Lower leg skin (tissue), 4 donors: ENCODE data around the gene AUTS2. TPM values are rescaled to one million over a fixed set of nuclear protein-coding genes. Genes with fewer than 3 reads are reported as not detected.

Experiments used
- DNase-seq, 2 donors: peaks; one replicate each; pipeline ENCODE4 v3.0.0-alpha.2; 2019; ENCODE audit warnings: low spot score in 2 of 2
- H3K4me3 ChIP-seq: fragments of 200-600 bp; sonication (generic); 2 replicates; pipeline ENCODE4 v1.5.1; 2017; ENCODE audit warnings: mild to moderate bottlenecking, low read depth; ENCODE audit not compliant: poor library complexity, severe bottlenecking
- POLR2A ChIP-seq, 2 donors: fragments of 450-650 bp; IDR thresholded peaks; one replicate each; pipeline ENCODE4 v1.6.1; 2016 to 2017; ENCODE audit warnings: antibody characterized with exemption in 2 of 2, mild to moderate bottlenecking in 1 of 2, moderate library complexity in 1 of 2
- WGBS, 2 donors: methylation state at CpG; one replicate each; pipeline ENCODE4 v1.1.5; 2018; 5-methylcytosine and 5-hydroxymethylcytosine counted together
- intact Hi-C: fragments of 100-400 bp; cut with DNase I; formaldehyde crosslinking; loops from one replicate; pipeline ENCODE4 v1.15.0; 2023; ENCODE audit warnings: low total_unique reads
- total RNA-seq, 4 donors: library from RNA; depleted of rRNA; stranded (reverse); fragments of >200 nt; gene quantifications; one replicate each; pipeline ENCODE4 v1.1.0, GENCODE V29; 2016
- TF ChIP-seq, protein P1 (sequence below), 3 donors: fragments of 450-650 bp; IDR thresholded peaks; one replicate each; pipeline ENCODE4 v1.5.1; 2016; ENCODE audit warnings: antibody characterized with exemption in 3 of 3, mild to moderate bottlenecking in 3 of 3, moderate library complexity in 2 of 3

AUTS2 gene
- total RNA-seq, 4 donors from 2014 or later, result 30.8 to 41.9 (median 40.5) TPM

DNA sequence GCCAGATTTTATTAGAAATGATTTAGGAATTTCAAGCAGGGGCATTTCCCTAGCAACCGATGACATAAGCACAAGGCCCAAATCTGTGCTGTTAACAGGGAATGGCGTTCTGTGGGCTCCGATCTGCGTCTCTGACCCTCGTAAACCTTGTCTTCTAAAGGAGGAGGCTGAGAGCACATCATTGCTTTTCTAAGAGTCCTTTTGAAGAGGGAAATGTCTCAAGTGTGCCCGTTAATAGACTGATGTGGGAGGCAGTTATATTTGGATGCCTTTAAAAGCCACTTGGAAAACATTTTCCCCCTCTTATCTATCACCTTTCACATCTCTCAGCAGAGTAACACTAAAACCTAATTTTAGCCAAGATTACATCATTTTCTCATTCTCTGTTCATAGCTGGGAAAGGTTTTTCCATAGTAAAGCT, 1109.6 kb downstream of the AUTS2 start:
- WGBS, 2 donors, result 91 to 94% methylated on average over 6 of the region's 6 CpGs
- DNase-seq, result no peak
- TF ChIP-seq, protein P1, sequence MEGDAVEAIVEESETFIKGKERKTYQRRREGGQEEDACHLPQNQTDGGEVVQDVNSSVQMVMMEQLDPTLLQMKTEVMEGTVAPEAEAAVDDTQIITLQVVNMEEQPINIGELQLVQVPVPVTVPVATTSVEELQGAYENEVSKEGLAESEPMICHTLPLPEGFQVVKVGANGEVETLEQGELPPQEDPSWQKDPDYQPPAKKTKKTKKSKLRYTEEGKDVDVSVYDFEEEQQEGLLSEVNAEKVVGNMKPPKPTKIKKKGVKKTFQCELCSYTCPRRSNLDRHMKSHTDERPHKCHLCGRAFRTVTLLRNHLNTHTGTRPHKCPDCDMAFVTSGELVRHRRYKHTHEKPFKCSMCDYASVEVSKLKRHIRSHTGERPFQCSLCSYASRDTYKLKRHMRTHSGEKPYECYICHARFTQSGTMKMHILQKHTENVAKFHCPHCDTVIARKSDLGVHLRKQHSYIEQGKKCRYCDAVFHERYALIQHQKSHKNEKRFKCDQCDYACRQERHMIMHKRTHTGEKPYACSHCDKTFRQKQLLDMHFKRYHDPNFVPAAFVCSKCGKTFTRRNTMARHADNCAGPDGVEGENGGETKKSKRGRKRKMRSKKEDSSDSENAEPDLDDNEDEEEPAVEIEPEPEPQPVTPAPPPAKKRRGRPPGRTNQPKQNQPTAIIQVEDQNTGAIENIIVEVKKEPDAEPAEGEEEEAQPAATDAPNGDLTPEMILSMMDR (IDR thresholded peaks at IDR 0.05), result no peak
- no peak for TF ChIP-seq POLR2A (IDR thresholded peaks at IDR 0.05)
- intact Hi-C loops, result no loop called here
- no peak overlapping the region for H3K4me3 ChIP-seq

DNA sequence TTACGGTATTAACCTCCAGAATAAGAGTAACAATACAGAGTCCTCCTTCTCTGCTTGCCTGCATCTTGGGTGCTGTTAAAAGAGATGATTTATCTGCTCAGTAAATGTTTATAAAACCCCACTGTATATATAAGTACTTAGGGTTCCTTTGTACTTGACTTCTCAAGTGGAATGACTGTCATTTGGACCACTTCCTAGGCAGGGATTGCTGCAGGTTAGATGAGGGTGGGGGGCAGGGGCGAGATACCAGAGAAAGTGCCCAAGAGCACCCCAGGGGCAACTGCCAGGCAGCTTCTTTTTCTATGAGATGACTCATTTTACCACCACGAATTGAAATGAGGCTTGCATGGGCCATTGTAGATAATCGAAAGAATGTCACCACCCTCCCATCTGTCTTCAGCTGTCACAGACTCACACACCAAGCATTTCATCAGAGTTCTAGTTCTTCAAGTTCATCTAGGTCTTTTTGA, 1111.8 kb downstream of the AUTS2 start:
- no peak for TF ChIP-seq POLR2A (IDR thresholded peaks at IDR 0.05)
- TF ChIP-seq, protein P1 (IDR thresholded peaks at IDR 0.05), result no peak
- no peak for DNase-seq
- no peak overlapping the region for H3K4me3 ChIP-seq
- intact Hi-C loops, result no loop called here
- WGBS, 2 donors, result 31 to 39% methylated on average over 4 of the region's 4 CpGs

DNA sequence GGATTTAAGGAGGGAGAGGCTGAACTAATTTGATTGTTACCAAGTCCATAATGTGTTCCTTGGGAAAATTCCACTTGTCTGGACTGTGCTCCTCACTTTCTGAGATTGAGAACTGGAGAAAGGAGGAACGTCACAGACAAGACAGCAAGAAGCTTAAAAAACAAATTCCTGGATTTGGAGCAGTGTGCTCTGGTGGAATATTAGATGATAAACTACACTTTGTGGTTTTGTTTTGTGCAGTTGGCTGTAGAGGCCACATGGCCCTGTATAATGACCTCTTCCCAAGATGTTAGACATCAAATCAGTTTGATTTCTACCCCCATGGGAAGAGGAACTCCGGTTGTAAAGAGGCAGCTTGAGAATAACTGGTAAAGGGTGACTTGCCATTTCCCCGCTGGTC, 1112.4 kb downstream of the AUTS2 start:
- 74 to 77% methylated on average over 3 of the region's 3 CpGs for WGBS, 2 donors
- no peak for DNase-seq
- no peak overlapping the region for H3K4me3 ChIP-seq
- TF ChIP-seq, protein P1 (IDR thresholded peaks at IDR 0.05), result no peak
- TF ChIP-seq POLR2A (IDR thresholded peaks at IDR 0.05), result no peak
- intact Hi-C loops, result no loop called here

DNA sequence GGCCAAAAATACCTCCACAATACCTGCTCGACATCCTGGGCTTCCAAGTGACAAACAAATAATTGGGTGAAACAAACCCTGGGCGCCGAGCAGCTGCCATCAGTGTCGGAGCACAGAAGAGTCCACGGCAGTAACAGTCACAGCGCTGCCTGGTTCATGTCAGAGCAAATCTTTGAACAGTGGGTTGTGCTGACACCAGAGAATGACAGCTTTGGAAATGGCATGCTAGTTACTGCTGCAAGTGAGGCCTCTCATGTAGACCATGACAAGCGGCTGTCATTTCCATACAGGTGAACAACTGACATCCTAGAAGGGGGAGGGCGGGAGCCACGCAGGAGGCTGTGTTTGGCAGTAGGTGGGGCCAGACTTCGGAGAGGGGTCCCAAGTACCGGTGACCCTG, 1113.2 kb downstream of the AUTS2 start:
- H3K4me3 ChIP-seq, result no peak overlapping the region
- no peak for TF ChIP-seq POLR2A (IDR thresholded peaks at IDR 0.05)
- TF ChIP-seq, protein P1 (IDR thresholded peaks at IDR 0.05), result no peak
- no peak for DNase-seq
- intact Hi-C loops, result no loop called here
- 62 to 86% methylated on average over 11 of the region's 11 CpGs for WGBS, 2 donors

DNA sequence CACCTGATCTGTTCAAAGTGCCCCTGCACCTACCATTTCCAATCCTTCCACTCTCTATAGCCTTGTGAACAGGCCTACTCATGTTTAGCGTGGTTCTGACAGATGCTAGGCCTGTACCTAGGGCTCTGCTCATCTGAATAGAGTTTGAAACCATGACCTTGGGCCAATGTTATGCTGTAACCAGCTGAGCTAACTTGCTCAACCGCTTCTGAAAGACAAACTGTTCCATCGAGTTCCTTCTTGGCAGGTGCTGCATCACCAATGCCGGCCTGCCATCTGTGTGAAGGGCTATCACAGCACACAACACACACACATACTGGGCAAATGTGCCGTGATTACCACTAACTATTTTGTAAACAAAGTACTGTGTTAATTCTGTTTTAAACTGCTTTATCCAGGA, 1114.7 kb downstream of the AUTS2 start:
- DNase-seq, result no peak
- no peak overlapping the region for H3K4me3 ChIP-seq
- TF ChIP-seq, protein P1 (IDR thresholded peaks at IDR 0.05), result no peak
- no peak for TF ChIP-seq POLR2A (IDR thresholded peaks at IDR 0.05)
- intact Hi-C loops, result no loop called here
- WGBS, 2 donors, result 54 to 61% methylated on average over 5 of the region's 5 CpGs

DNA sequence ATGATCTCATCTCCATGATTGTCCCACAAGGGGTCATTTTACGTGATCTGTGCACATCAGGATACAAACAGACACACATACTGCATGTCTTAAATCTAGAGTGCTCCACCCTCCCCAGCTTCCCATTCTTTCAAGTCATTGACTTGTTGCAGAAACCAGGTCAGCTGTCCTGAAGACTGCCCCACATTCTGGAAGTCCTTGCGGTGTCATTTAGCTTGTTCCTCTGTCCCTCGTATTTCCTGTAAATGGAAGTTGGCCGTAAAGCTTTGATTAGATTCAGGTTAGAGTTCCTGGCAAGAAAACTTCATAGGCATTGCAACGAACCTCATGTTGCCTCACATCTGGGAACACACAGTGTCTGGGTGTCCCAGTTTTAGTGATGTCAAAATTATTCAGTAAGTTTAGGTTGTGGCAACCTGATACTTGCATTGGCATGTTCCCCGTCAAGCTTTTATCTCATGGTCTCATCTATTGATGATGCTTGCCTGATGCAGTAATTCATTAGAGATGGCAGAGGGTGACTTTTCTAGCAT, 1116.3 kb downstream of the AUTS2 start:
- TF ChIP-seq, protein P1 (IDR thresholded peaks at IDR 0.05), result no peak
- no peak for TF ChIP-seq POLR2A (IDR thresholded peaks at IDR 0.05)
- DNase-seq, result no peak
- intact Hi-C loops, result no loop called here
- H3K4me3 ChIP-seq, result no peak overlapping the region
- 63 to 66% methylated on average over 6 of the region's 6 CpGs for WGBS, 2 donors
